Stimulated activated CD4-positive, alpha-beta T cell treated with anti-CD3 and anti-CD28 coated beads, Interleukin-1b, Interleukin-23, amount 100 ng/mL, for 24 hours (primary cell): ENCODE results near the gene GJC1.

Experiments used
- DNase-seq, 4 experiments: peaks; one replicate each; pipeline ENCODE4 v3.0.0-alpha.2; 2020; ENCODE audit warnings: low read depth in 4 of 4, low spot score in 1 of 4

Gene GJC1

DNA sequence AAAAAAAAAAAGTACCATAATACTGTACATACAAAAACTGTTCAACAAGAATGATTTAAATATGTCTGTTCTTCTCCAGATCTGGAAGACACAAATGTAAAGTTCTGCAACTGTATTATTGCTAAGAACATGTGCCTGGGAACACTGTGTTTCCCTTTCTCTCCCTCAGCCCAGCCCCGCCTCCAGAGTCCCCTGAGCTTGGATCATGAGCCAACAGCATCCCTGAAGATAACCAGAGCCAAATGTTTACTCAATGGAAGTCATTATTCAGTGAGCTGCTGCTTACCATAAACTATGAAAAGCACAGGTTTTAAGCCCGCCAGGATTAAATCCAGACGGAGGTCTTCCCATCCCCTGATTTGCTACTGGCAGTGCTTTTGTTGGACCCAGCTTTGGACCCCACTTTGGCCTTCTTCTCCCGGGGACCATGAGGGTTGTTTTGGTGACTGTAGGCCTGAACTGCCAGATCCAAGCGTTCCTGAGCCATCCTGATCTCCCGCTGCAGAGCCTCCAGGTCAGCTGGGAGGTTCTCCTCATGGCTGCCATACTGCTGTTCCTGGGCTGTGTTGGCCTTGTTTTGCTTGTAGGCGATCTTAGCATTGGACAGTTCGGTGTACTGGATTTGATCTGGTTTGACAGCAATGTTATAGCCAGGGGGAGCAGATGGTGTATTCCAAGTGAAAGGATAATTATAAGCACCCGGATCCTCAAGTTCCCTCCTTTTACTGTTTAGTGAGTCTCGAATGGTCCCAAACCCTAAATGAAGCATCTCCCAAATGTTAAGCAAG is 25.6 kb downstream of the GJC1 start:
- DNase-seq: no peak

DNA sequence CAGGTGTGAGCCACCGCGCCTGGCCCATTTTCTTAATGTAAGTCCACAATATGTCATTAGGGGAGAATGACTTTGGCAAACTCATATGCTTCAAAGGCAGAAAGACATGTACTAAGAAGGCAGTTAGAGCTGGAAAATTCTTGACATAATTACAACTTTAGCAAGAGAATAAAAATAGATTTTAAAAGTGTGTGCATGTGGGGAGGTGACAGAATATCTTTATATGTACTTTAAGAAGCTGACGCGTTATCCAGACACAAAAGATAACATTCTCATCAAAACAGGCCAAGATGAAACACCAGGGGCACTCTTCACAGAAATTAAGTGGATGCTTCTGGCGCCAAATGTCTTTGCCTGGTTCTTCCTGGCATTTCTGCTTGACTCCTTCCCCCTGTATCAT is 28.2 kb downstream of the GJC1 start:
- no peak for DNase-seq

DNA sequence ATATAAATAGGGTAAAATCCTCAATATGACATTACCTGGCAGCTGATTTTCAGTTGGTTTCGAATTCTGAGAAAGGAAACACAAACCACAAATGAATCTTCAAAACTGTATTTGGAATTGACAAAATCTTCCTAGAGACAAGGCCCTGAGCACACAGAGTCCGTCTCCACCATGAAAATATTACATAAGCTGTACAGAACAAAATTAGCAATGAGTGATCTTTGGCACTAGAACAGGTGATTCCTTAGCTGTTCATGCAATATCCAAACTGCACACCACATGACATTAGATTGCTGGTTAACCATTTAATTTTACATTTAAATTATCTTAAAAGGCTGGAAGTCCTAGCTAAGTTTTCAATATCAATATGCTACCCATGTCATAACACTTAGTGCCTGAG is 31.7 kb downstream of the GJC1 start:
- no peak for DNase-seq

DNA sequence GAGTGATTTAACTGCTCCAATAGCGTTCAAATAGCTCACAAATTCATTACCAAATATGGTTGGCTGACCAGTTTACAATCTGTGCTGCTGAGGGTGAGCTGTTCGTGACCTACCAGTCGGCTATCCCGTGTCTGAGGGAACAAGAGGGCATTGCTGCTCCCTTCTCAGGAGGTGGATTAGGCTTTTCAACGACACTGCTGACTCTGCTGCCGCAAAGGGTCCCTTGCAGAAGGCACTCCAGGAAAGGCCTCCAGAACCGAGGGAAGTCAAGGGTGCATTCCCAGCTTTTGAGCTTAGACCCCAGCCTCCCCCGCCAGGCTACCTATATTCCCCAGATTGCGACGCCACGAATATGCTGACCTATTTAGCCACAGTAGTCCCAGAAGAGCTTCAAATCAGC is 32.3 kb downstream of the GJC1 start:
- DNase-seq: no peak

DNA sequence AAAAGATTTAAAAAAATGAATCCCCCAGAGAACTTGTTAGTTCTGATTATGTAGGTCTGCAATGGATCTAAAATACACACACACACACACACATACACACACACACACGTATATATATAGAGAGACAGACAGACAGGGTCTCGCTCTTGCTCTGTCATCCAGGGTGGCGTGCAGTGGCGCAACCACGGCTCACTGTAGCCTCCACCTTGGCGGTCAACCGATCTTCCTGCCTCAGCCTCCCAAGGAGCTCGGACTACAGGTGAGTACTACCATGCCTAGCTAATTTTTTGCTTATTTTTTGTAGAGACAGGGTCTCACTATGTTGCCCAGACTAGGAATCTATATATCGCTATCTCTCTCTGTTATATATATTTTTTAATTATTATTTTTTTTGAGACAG is 33.4 kb downstream of the GJC1 start:
- DNase-seq: no peak

DNA sequence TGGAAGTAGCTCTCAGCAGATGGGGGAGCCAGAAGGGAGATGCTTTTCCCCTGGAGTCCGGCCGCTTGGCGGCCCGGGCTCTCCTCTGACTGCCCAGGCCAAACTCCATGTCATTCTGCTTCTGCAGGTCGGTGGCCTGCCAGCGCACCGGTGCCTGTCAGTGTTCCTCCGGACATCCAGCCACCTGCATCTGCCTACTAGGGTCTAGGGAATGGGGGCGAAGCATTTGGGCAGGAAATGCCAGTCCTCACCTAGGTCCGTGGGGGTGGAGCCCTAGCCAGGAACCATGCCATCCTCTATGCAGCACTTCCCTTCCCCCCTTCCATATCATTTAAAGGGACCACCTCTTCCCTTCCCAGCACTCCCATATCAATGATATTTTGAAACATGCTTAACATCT is 34.2 kb downstream of the GJC1 start:
- no peak for DNase-seq

DNA sequence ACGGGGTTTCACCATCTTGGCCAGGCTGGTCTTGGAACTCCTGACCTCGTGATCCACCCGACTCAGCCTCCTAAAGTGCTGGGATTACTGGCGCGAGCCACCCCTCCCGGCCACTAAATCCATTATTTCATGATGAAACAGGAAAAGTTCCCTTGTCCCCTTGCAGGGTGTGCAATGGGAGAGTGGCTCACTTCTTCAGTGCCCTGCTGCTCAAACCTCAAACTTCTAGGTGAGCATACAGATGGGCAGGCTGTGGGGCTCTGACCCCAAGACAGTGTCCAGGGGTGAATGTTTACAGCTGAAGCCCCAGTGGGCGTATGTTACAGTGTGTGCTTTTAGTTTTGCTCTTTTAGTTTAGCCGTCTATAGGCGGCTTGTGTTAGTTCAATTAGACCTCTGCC is 34.7 kb downstream of the GJC1 start:
- no peak for DNase-seq

DNA sequence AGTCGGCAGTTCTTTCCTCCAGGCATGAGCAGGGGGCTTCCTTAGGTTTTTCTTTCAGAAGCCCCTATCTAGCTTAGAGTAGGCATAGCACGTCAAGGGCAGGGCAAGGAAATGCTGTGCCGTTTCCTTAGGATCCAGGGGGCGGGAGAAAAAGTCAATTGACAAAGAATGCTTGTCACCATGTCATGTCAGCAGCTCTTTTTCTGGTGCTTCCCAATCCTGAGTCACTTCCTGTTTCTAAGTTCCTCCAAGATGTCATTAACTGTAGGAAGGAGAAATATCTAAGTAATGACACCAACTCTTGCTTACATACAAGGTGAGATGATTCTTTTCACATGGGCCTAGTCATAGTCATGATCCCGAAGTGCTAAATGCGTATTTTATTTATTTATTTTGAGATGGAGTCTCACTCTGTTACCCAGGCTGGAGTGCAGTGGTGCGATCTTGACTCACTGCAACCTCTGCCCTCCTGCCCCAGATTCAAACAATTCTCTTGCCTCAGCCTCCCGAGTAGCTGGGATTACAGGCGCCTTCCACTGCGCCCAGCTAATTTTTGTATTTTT is 35.2 kb downstream of the GJC1 start:
- DNase-seq: no peak

DNA sequence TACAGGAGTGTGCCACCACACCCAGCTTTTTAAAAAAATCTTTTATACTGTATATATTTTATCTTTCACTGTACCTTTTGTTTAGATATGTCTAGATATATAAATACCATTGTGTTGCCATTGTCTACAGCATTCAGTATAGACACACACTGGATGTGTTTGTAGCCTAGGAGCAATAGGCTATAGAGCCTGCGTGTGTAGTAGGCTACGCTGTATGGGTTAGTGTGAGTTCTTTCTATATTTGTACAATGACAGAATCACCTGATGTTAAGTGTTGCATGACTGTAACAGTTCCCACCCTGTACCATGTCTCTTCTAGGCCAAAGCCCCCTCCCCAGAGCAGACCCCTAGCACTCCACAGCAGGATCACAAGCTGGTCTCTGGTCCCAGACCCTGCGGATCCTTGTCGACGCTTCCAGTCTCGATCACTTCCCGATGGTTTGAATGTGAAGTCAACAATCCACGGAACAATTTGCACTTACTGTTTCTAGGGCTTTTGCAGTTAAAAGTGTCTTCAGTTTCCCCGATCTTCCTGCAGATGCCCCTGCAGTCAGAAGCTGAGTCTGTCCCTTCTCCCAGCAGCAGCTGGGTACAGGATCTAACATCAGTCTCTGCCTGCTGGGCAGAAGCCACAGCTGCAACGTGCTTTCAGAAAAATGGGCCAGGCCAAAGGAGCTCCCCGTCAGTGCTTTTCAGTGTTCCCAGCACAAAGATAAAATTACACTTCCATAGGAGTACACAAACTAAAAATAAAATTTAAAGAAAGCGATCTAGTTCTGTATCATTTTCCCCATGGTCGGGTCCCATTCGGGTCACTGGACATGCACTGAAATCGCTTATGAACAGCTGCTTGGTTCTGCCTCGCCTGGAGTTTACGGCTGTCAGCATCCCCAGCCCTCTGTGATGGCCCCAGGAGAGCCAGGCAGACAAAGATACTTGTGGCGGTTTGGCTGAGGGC is 35.9 kb downstream of the GJC1 start:
- DNase-seq: no peak

DNA sequence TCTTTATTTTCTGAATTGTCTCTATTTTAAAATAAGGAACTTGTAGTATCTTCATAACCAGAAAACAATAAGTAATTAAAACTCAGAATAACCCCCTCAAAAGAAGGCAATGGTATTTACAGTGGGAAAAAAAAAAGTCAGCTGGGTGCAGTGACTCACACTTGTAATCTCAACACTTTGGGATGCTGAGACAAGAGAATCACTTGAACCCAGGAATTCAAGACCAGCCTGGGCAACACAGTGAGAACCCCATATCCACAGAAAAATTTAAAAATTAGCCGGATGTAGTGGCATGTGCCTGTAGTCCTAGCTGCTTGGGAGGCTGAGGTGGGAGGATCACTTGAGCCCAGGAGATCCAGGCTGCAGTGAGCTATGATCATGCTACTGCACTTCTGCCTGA is 37.8 kb downstream of the GJC1 start:
- DNase-seq: no peak

DNA sequence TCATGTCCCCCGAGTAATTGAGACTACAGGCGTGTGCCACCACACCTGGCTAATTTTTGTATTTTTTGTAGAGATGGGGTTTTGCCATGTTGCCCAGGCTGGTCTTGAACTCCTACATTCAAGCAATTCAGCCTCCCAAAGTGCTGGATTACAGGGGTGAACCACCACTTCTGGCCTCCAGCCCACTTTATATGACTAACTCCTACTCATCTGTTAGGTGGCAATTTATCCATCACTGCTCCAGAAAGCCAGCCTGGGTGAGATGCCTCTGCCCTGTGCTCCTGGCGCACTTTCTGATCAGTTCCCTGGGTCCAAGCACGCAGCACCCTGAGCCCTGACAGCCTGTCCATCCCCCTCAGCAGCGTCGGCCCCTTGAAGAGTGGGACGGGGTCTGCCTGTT is 41.9 kb downstream of the GJC1 start:
- DNase-seq: no peak

DNA sequence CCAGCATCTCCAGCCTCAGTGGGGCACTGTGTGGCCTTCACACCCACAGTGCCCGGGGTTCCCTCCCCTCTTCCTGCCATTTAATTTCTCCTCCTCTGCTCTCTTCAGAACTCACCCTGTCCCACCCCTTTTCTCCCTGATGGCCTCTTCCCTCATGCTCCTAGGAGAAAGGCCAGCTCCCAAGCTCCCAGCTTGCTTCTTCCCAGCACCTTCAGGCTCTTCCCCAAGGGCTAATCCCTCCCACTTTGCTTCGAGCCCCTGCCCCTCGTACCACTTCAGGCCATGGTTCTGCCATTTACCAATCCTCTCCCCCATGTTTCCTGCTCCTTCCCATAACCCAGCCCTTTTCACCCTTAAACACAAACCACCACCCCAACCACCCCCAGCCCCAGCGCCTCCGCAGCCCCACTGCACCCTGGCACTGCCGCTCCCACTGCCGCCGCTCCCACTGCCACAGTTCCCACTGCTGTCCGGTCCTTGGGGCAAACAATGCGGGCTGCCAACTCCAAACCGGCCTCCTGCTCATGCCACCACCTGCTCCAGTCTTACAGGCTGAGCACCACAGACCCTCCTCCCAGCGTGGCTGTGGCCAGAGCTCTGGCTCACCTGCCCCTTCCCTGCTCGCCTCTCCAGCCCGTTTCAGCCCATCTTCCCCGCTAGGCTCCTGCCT is 42.7 kb downstream of the GJC1 start:
- DNase-seq: no peak

DNA sequence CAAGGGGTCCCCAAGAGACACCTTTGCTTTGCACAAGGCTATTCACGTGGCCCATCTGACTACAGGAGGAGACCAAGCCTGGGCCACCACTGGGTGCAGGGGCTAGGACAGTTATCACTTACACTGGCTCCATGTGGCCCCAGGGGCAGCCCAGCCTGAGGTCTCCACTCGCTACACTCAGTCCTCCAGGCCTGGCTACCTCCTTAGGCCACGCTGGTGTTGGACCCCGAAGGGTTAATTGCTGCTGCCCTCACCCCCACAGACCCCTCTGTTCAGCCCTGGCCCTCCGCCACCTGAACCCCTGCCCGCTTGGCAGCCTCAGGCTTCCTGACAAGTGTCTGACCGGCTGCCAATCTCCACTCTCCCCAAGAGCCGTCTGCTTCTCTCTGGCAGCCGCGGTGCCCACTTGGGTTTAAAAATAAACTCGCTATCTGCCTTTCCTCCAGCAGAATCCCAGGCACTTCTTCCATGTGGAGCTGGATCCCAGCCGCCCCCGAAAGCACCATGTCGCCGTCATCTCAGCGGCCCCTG is 43.5 kb downstream of the GJC1 start:
- no peak for DNase-seq

DNA sequence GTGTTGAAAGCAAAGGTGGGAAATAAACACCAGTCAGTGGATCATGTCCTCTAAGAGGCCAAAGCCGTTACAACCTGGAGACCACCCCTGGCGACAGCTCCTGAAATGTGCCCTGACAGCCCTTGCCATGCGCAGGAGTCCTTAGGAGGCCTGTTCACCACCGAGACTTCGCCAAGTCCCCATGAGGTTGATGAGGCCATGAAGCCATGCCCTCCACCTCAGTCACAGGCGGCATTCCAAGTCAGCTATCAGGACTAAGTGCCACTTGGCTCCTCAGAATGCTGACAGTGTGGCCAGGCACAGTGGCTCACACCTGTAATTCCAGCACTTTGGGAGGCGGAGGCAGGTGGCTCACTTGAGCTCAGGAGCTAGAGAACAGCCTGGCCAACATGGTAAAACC is 44.2 kb downstream of the GJC1 start:
- DNase-seq: no peak

DNA sequence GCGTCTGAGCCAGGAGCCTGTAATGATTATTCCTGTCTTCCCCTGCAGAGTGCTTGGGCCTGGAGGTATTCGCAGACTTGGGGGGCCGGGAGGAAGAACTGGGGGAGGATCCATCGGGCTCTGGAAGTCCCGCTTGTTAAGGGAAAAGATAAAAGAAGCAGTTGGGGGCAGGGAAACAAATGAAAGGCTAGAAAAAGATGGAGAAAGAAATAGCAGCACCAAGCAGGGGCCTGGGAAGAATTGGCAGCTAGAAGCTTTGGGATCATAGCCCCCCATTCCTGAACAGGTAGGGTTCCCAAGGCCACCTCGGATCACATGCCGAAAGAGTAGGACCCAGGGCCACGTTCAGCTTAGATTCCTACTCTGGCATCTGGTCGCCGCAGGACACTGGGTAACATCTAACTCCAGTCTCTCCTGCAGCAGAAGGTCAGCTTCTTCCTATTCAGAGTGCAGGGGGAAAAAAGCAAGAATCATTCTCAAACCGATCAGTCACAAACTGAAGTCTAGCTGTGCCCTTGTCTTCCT is 47.7 kb downstream of the GJC1 start:
- no peak for DNase-seq

DNA sequence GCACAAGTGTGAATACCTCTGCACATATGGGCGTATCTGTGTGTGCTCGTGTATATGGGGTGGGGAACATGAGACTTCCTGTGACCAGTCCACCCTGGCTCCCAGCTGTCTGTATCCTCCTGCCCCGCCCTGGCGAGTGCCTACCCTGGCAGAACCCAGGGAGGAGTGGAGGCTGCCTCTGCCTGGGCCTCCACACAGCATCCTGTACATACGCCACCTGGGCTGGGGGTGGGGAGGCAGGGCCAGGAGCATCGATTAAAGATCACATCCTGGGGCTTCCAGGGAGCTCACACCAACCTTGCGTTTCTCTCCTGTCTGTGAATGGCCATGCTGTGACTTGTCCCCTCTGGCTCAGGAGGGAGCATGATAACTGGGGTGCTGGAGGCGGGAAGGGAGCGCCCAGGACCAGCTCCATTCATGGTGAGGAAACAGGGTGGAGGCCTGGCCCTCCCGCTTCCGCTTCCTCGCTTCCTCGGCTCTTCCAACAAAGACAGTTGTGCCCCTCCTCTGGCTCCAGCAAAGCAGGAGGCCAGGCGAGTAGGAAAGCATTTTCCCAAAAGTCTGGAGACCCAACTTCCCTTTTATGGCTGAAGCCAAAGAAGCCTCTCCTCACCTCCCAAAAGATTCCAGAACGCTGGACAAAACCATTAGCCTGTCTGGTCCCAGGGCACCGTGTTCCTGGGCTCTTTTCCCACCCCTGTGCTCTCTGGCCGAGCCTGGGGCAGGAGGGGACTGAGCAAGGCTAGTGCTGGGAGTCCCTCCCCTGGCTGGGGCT is 48.3 kb downstream of the GJC1 start:
- DNase-seq: no peak

DNA sequence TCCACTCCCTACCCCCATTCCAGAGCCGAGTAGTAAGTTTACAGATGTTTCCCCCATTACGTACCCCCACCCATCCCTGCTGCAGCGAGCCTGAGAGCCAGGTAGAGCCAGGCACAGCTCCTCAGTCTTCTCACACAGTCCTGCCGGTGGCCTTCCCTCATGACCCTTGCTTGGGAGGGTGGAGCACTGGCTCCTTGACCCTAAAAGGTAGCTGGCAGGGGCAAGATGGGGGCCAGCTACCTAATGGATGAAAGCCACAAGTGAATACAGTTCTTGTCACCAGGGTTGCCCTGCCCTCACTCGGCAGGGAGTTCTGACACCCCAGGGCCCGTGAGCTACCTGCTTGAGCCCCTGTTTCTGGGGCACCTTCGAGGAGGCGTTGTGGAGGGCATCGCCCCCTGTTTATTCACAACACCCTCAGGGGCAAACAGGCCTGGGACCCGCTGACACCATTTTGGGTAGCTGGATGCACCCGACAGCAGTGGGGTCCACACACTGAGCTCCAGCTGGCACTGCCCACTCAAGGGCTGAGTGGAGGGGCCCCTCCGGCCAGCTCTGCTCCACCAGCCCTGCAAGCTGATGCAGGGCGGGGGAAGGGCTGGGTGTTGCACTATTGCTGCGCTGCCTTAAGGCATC is 49.1 kb downstream of the GJC1 start:
- no peak for DNase-seq

DNA sequence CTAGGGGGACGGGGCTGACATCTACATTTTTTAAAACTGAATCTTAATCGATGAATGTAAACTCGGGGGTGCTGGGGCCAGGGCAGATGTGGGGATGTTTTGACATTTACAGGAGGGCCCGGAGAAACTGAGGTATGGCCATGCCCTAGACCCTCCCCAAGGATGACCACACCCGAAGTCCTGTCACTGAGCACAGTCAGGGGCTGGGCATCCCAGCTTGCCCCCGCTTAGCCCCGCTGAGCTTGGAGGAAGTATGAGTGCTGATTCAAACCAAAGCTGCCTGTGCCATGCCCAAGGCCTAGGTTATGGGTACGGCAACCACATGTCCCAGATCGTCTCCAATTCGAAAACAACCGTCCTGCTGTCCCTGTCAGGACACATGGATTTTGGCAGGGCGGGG is 49.9 kb downstream of the GJC1 start:
- DNase-seq: no peak

DNA sequence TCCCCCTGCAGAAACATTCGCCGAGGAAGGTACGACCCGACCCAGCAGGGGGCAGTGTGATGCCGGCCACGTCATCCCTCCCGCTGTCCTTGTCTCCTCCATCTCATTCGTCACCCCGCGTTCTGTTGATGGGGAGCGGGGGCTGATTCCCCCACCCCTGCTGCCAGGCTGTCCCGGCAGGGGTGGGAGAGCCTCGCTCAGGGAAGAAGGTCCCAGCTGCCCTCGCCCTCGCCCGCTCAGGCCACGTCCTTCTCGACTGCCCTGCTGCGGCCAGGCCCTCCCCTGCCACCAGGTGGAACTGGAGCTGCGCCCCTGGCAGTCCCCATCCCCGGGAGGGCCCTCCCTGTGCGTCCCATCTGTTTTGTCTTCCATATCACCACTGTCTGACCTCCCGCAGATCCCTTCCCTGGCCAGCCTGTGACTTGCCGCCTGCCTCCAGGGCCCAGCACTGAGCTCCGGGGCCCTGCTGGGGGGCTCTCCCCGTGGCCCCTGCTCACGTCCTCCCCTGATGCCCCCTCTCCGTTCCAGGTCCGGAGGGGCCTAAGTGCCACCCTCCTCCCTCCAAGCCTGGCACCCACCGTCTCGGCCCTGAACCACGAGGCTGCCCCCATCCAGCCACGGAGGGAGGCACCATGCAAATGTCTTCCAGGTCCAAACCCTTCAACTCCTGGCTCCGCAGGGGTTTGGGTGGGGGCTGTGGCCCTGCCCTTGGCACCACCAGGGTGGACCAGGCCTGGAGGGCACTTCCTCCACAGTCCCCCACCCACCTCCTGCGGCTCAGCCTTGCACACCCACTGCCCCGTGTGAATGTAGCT is 50.7 kb downstream of the GJC1 start:
- peak; percentile 62 to 81 (median 74) for DNase-seq
